ENCODE measurements around the gene TMBIM1. TPM values are rescaled to one million over a fixed set of nuclear protein-coding genes. Genes with fewer than 3 reads are reported as not detected.

Gene TMBIM1
- total RNA-seq, 1 experiment from 2014 or later: 23.5 TPM

- no peak overlapping the region for H3K27ac Mint-ChIP-seq
- H3K27me3 Mint-ChIP-seq (ENCODE audit: low read depth): no peaks in the 10 kb centered on the region
- DNase-seq (ENCODE audit: low spot score): no peak
- ATAC-seq: no peak
- H3K4me3 Mint-ChIP-seq: no peak overlapping the region
- TF ChIP-seq AR (CRISPR knock-in tag; IDR thresholded peaks at IDR 0.05) (no peak), IRF2 (CRISPR knock-in tag; IDR thresholded peaks at IDR 0.05; ENCODE audit: borderline replicate concordance, low read depth) (no peak), KAT7 (CRISPR knock-in tag; IDR thresholded peaks at IDR 0.05; ENCODE audit: borderline replicate concordance) (no peak), SMAD4 (CRISPR knock-in tag; IDR thresholded peaks at IDR 0.05) (no peak), PRRX2 (CRISPR knock-in tag; IDR thresholded peaks at IDR 0.05) (no peak), ZNF138 (CRISPR knock-in tag; conservative IDR thresholded peaks at IDR 0.05) (no peak), JAZF1 (CRISPR knock-in tag; IDR thresholded peaks at IDR 0.05) (no peak), OVOL2 (CRISPR knock-in tag; IDR thresholded peaks at IDR 0.05; ENCODE audit: borderline replicate concordance) (no peak), ZNF121 (CRISPR knock-in tag; IDR thresholded peaks at IDR 0.05) (no peak), GABPB1 (CRISPR knock-in tag; IDR thresholded peaks at IDR 0.05) (no peak)
- no peaks in the 10 kb centered on the region for H3K9me3 Mint-ChIP-seq
- CTCF ChIA-PET: interaction anchor here (1.1 kb wide), 1 partner anchor 34 kb away, joined by 3 read pairs; no protein-coding TSS in a partner anchor
- H3K36me3 Mint-ChIP-seq: peaks cover 22% of the 10 kb centered on the region
- peaks cover 15% of the 10 kb centered on the region for H3K4me1 Mint-ChIP-seq
- POLR2A ChIA-PET: no interaction called here
Observed at GRCh38 chr2:218265626-218266025, 26.7 kb downstream of the TMBIM1 start.

- ChIA-PET CTCF (no interaction called here), POLR2A (no interaction called here)
- ATAC-seq: no peak
- peaks cover 19% of the 10 kb centered on the region for H3K4me1 Mint-ChIP-seq
- no peak overlapping the region for H3K27ac Mint-ChIP-seq
- no peaks in the 10 kb centered on the region for H3K27me3 Mint-ChIP-seq (ENCODE audit: low read depth)
- DNase-seq (ENCODE audit: low spot score): no peak
- peaks cover 22% of the 10 kb centered on the region for H3K36me3 Mint-ChIP-seq
- no peak for TF ChIP-seq ESRRA (CRISPR knock-in tag; IDR thresholded peaks at IDR 0.05; ENCODE audit: borderline replicate concordance)
- H3K9me3 Mint-ChIP-seq: no peaks in the 10 kb centered on the region
- no peak overlapping the region for H3K4me3 Mint-ChIP-seq
Observed at GRCh38 chr2:218264773-218265561, 27.3 kb downstream of the TMBIM1 start.

GRCh38 chr2:218263817-218264641 lies 28.3 kb downstream of the TMBIM1 start:
- H3K4me3 Mint-ChIP-seq: no peak overlapping the region
- peaks cover 19% of the 10 kb centered on the region for H3K36me3 Mint-ChIP-seq
- H3K27me3 Mint-ChIP-seq (ENCODE audit: low read depth): no peaks in the 10 kb centered on the region
- H3K9me3 Mint-ChIP-seq: no peaks in the 10 kb centered on the region
- H3K4me1 Mint-ChIP-seq: peaks cover 22% of the 10 kb centered on the region
- TF ChIP-seq CTCF (IDR thresholded peaks at IDR 0.05): no peak
- no peak for TF ChIP-seq RELA (CRISPR knock-in tag; IDR thresholded peaks at IDR 0.05; ENCODE audit: borderline replicate concordance)
- TF ChIP-seq IRF1 (CRISPR knock-in tag; IDR thresholded peaks at IDR 0.05): no peak
- TF ChIP-seq NFATC4 (CRISPR knock-in tag; IDR thresholded peaks at IDR 0.05): no peak
- TF ChIP-seq JAZF1 (CRISPR knock-in tag; IDR thresholded peaks at IDR 0.05): no peak
- TF ChIP-seq ZNF219 (CRISPR knock-in tag; IDR thresholded peaks at IDR 0.05; ENCODE audit: borderline replicate concordance): no peak
- no peak for TF ChIP-seq ESRRA (CRISPR knock-in tag; IDR thresholded peaks at IDR 0.05; ENCODE audit: borderline replicate concordance)
- ATAC-seq (peak; percentile 15), DNase-seq (ENCODE audit: low spot score) (no peak)
- H3K27ac Mint-ChIP-seq: peak overlapping the region; percentile 60; the same call in 1 of the 2 replicates
- CTCF ChIA-PET: interaction anchor here (0.5 to 1.4 kb wide), 5 partner anchors 9 to 96 kb away, joined by 3 to 4 read pairs (median 3); no protein-coding TSS in a partner anchor
- POLR2A ChIA-PET: interaction anchor here (0.5 kb wide), 1 partner anchor 396 kb away, joined by 7 read pairs; the partner anchor contains the start of genes BCS1L and ZNF142

Measured in WTC11 (cell line).